B cell (primary cell): ENCODE results near the gene OR7C1.

Source experiments
- EZH2 ChIP-seq: IDR thresholded peaks from 2 replicates; pipeline ENCODE4 v1.6.1; 2012; ENCODE audit warnings: borderline replicate concordance, low read depth, mild to moderate bottlenecking, moderate library complexity, low read length; ENCODE audit not compliant: insufficient read depth, poor library complexity, severe bottlenecking
- TF ChIP-seq, protein P1 (sequence below): fragments of 200-600 bp; IDR thresholded peaks from one replicate; pipeline ENCODE4 v1.8.0; 2022; ENCODE audit warnings: antibody characterized with exemption, mild to moderate bottlenecking

DNA sequence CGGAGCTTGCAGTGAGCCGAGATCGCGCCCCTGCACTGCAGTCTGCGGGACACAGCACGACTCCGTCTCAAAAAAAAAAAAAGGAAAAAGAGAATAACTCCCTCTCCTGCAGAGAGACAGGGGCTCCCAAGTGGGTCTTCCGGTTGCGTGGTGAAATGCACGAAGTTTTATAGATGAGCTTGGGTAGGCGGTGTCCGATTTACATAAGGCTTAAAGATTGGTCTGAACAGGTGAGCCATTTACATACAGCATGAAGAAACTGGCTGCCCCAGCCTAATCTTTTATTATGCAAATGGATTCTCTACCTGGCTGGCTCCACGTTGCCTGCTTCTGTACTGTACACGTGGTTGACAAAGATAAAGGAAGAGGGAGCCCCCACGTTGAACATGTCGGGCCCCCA, 76.2 kb downstream of the OR7C1 start:
- TF ChIP-seq, protein P1, sequence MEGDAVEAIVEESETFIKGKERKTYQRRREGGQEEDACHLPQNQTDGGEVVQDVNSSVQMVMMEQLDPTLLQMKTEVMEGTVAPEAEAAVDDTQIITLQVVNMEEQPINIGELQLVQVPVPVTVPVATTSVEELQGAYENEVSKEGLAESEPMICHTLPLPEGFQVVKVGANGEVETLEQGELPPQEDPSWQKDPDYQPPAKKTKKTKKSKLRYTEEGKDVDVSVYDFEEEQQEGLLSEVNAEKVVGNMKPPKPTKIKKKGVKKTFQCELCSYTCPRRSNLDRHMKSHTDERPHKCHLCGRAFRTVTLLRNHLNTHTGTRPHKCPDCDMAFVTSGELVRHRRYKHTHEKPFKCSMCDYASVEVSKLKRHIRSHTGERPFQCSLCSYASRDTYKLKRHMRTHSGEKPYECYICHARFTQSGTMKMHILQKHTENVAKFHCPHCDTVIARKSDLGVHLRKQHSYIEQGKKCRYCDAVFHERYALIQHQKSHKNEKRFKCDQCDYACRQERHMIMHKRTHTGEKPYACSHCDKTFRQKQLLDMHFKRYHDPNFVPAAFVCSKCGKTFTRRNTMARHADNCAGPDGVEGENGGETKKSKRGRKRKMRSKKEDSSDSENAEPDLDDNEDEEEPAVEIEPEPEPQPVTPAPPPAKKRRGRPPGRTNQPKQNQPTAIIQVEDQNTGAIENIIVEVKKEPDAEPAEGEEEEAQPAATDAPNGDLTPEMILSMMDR = no peak
- no peak for TF ChIP-seq EZH2
